Measurements from ENCODE around the gene IVNS1ABP. TPM values are rescaled to one million over a fixed set of nuclear protein-coding genes. Genes with fewer than 3 reads are reported as not detected.
"Not testable (repeated sequence)": the region's sequence is repeated elsewhere in the genome, so short reads cannot be mapped to it uniquely, and the experiment has no call there.

The IVNS1ABP gene
- total and polyA plus RNA-seq, 9 donors = 31.2 to 73.9 (median 54.2) TPM

- Histone ChIP-seq H3K9me3 (no peaks in the 10 kb centered on the region), H3K36me3 (no peaks in the 10 kb centered on the region), H3K4me1 (ENCODE audit: insufficient read depth) (no peaks in the 10 kb centered on the region), H3K27ac (no peak overlapping the region), H3K4me3 (no peak overlapping the region), H3K27me3 (no peaks in the 10 kb centered on the region)
- no peak for DNase-seq
- 91 to 96% (median 95%) methylated on average over 4 of the region's 4 CpGs for WGBS, 3 donors
- intact Hi-C loops (cut with DNase I) = no loop called here
- TF ChIP-seq, protein P1, sequence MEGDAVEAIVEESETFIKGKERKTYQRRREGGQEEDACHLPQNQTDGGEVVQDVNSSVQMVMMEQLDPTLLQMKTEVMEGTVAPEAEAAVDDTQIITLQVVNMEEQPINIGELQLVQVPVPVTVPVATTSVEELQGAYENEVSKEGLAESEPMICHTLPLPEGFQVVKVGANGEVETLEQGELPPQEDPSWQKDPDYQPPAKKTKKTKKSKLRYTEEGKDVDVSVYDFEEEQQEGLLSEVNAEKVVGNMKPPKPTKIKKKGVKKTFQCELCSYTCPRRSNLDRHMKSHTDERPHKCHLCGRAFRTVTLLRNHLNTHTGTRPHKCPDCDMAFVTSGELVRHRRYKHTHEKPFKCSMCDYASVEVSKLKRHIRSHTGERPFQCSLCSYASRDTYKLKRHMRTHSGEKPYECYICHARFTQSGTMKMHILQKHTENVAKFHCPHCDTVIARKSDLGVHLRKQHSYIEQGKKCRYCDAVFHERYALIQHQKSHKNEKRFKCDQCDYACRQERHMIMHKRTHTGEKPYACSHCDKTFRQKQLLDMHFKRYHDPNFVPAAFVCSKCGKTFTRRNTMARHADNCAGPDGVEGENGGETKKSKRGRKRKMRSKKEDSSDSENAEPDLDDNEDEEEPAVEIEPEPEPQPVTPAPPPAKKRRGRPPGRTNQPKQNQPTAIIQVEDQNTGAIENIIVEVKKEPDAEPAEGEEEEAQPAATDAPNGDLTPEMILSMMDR (IDR thresholded peaks at IDR 0.05) = no peak
- TF ChIP-seq EP300 (IDR thresholded peaks at IDR 0.05) = no peak
- no peak for TF ChIP-seq POLR2A (IDR thresholded peaks at IDR 0.05)
Observed at GRCh38 chr1:185328255-185328654, 11.2 kb upstream of the IVNS1ABP start.

- 69 to 95% (median 87%) methylated on average over 4 of the region's 4 CpGs for WGBS, 3 donors
- no peaks in the 10 kb centered on the region for H3K4me1 ChIP-seq (ENCODE audit: insufficient read depth)
- TF ChIP-seq EP300 (IDR thresholded peaks at IDR 0.05) (no peak), POLR2A (IDR thresholded peaks at IDR 0.05) (no peak)
- TF ChIP-seq, protein P1 (IDR thresholded peaks at IDR 0.05) = no peak
- H3K27me3 ChIP-seq = no peaks in the 10 kb centered on the region
- H3K36me3 ChIP-seq = no peaks in the 10 kb centered on the region
- intact Hi-C loops (cut with DNase I) = no loop called here
- no peak overlapping the region for H3K4me3 ChIP-seq
- no peak overlapping the region for H3K27ac ChIP-seq
- DNase-seq = no peak
- H3K9me3 ChIP-seq = no peaks in the 10 kb centered on the region
Observed at GRCh38 chr1:185325413-185325812, 8.4 kb upstream of the IVNS1ABP start.

DNA sequence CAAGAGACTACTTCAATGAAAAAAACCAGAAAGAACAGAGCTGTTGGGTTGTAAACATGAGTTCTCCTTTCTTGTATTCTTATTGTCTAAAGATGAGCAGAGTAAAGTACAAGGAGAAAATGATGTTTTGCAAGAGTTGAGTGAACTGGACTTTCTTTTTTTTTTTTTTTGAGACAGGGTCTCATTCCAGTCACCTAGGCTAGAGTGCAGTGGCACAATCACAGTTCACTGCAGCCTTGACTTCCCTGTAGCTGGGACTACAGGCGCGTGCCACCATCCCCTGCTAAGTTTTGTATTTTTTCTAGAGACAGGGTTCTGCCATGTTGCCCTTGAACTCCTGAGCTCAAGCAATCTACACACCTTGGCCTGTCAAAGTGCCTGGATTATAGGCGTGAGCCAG is 7.1 kb upstream of the IVNS1ABP start:
- intact Hi-C loops (cut with DNase I) = no loop called here
- H3K27ac ChIP-seq = no peak overlapping the region
- no peak overlapping the region for H3K4me3 ChIP-seq
- H3K4me1 ChIP-seq (ENCODE audit: insufficient read depth) = no peaks in the 10 kb centered on the region
- WGBS, 3 donors = 93 to 97% (median 95%) methylated on average over 3 of the region's 3 CpGs
- TF ChIP-seq POLR2A (IDR thresholded peaks at IDR 0.05) = no peak
- TF ChIP-seq EP300 (IDR thresholded peaks at IDR 0.05) = no peak
- TF ChIP-seq, protein P1 (IDR thresholded peaks at IDR 0.05) = no peak
- no peak for DNase-seq
- no peaks in the 10 kb centered on the region for H3K9me3 ChIP-seq
- H3K27me3 ChIP-seq = no peaks in the 10 kb centered on the region
- no peaks in the 10 kb centered on the region for H3K36me3 ChIP-seq

GRCh38 chr1:185322636-185323035 is 5.6 kb upstream of the IVNS1ABP start:
- H3K4me3 ChIP-seq = no peak overlapping the region
- H3K36me3 ChIP-seq = no peaks in the 10 kb centered on the region
- no peak for DNase-seq
- intact Hi-C loops (cut with DNase I) = no loop called here
- H3K9me3 ChIP-seq = no peaks in the 10 kb centered on the region
- TF ChIP-seq, protein P1 (IDR thresholded peaks at IDR 0.05) = no peak
- TF ChIP-seq POLR2A (IDR thresholded peaks at IDR 0.05) (no peak), EP300 (IDR thresholded peaks at IDR 0.05) (no peak)
- no peak overlapping the region for H3K27ac ChIP-seq
- H3K4me1 ChIP-seq (ENCODE audit: insufficient read depth) = no peaks in the 10 kb centered on the region
- H3K27me3 ChIP-seq = no peaks in the 10 kb centered on the region
- 75 to 80% (median 75%) methylated on average over 2 of the region's 2 CpGs for WGBS, 3 donors

GRCh38 chr1:185321653-185322221 is 4.7 kb upstream of the IVNS1ABP start:
- H3K4me1 ChIP-seq (ENCODE audit: insufficient read depth); H3K36me3 ChIP-seq; H3K9me3 ChIP-seq; H3K27ac ChIP-seq; H3K4me3 ChIP-seq; H3K27me3 ChIP-seq; intact Hi-C loops (cut with DNase I): not testable (repeated sequence)
- peak in 1 of 5 donors; percentile 16 for DNase-seq
- WGBS, 3 donors = 97% methylated on average over 36 of the region's 36 CpGs

DNA sequence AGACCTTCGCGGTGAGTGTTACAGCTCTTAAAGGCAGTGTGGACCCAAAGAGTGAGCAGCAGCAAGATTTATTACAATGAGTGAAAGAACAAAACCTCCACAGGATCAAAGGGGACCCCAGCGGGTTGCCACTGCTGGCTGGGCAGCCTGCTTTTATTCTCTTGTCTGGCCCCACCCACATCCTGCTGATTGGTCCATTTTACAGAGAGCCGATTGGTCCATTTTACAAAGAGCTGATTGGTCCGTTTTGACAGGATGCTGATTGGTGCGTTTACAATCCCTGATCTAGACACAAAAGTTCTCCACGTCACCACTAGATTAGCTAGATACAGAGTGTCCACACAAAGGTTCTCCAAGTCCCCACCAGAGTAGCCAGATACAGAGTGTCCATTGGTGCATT is 4.1 kb upstream of the IVNS1ABP start:
- intact Hi-C loops (cut with DNase I); H3K9me3 ChIP-seq: not testable (repeated sequence)
- 96 to 99% (median 98%) methylated on average over 7 of the region's 7 CpGs for WGBS, 3 donors

More for the DNA sequence above, 4.1 kb upstream of the IVNS1ABP start:
- H3K4me1 ChIP-seq (ENCODE audit: insufficient read depth); H3K4me3 ChIP-seq; H3K36me3 ChIP-seq; DNase-seq; H3K27ac ChIP-seq; H3K27me3 ChIP-seq: not testable (repeated sequence)
